SU-DHL-6 (cell line): ENCODE data around the gene KRT25.

Source experiments
- H2AFZ ChIP-seq: fragments of 200-600 bp; sonication (generic); 2 replicates; pipeline ENCODE4 v1.6.1; 2014; ENCODE audit warnings: low read depth, mild to moderate bottlenecking, moderate library complexity, mixed read lengths, antibody characterized with exemption, low read length; ENCODE audit not compliant: severe bottlenecking
- H3F3A ChIP-seq: fragments of 200-600 bp; shearing (Covaris generic); 2 replicates; pipeline ENCODE4 v1.6.0; 2016; ENCODE audit warnings: antibody characterized with exemption, mild to moderate bottlenecking; ENCODE audit not compliant: insufficient read depth
- H3K27ac ChIP-seq: fragments of 200-600 bp; sonication (generic); 2 replicates; pipeline ENCODE4 v1.5.1; 2016; ENCODE audit warnings: low read depth, mild to moderate bottlenecking, low read length, moderate library complexity, mixed read lengths
- H3K27me3 ChIP-seq: fragments of 200-600 bp; sonication (generic), shearing (Covaris generic); 2 replicates; pipeline ENCODE4 v1.6.0; 2014; ENCODE audit warnings: mild to moderate bottlenecking, low read length
- H3K36me3 ChIP-seq: fragments of 200-600 bp; sonication (generic); 2 replicates; pipeline ENCODE4 v1.6.1; 2014; ENCODE audit warnings: mild to moderate bottlenecking, low read length, mixed read lengths
- H3K4me2 ChIP-seq: fragments of 300-600, 200-600 bp; shearing (Covaris generic), sonication (generic); 2 replicates; pipeline ENCODE4 v1.6.0; 2014; ENCODE audit warnings: low read length, low read depth, mild to moderate bottlenecking; ENCODE audit not compliant: poor library complexity, severe bottlenecking
- H3K4me3 ChIP-seq: fragments of 200-600 bp; sonication (generic); 2 replicates; pipeline ENCODE4 v1.5.1; 2014; ENCODE audit warnings: antibody characterized with exemption, low read length, mild to moderate bottlenecking, mixed read lengths; ENCODE audit not compliant: insufficient read depth, poor library complexity, severe bottlenecking
- H3K79me2 ChIP-seq: fragments of 200-600 bp; sonication (generic); 2 replicates; pipeline ENCODE4 v1.6.1; 2014; ENCODE audit warnings: mild to moderate bottlenecking, low read length, moderate library complexity; ENCODE audit not compliant: insufficient read depth
- H3K9ac ChIP-seq: fragments of 200-600 bp; sonication (generic); 2 replicates; pipeline ENCODE4 v1.7.0; 2014; ENCODE audit warnings: mild to moderate bottlenecking, low read length
- H3K9me2 ChIP-seq: fragments of 200-600 bp; sonication (generic); replicated peaks from 2 replicates; pipeline ENCODE4 v1.6.1; 2014; ENCODE audit warnings: low read length; ENCODE audit not compliant: insufficient read depth
- H3K9me3 ChIP-seq: fragments of 200-600 bp; sonication (generic); 2 replicates; pipeline ENCODE4 v1.6.1; 2014; ENCODE audit warnings: low read length, mixed read lengths; ENCODE audit not compliant: insufficient read depth
- H4K20me1 ChIP-seq: fragments of 200-600 bp; sonication (generic); 2 replicates; pipeline ENCODE4 v1.6.1; 2014; ENCODE audit warnings: low read depth, mild to moderate bottlenecking, antibody characterized with exemption, low read length, moderate library complexity, mixed read lengths
- EZH2phosphoT487 ChIP-seq: fragments of 200-600 bp; sonication (generic), shearing (Covaris generic); conservative IDR thresholded peaks from 2 replicates; pipeline ENCODE4 v1.6.1; 2018; ENCODE audit warnings: mild to moderate bottlenecking, antibody characterized with exemption, low read length, moderate library complexity, mixed read lengths
- TF ChIP-seq, protein P1 (sequence below): fragments of 200-600 bp; sonication (generic); IDR thresholded peaks from one replicate; pipeline ENCODE4 v1.5.1; 2017; ENCODE audit warnings: antibody characterized with exemption, mild to moderate bottlenecking, low read length, moderate library complexity; ENCODE audit not compliant: insufficient read depth, poor library complexity, severe bottlenecking

The KRT25 gene

GRCh38 chr17:40699371-40699770 lies 55.8 kb downstream of the KRT25 start:
- Histone ChIP-seq H3K4me3 (no peak overlapping the region), H2AFZ (no peak overlapping the region), H3K27me3 (no peaks in the 10 kb centered on the region), H3K9ac (no peak overlapping the region), H4K20me1 (no peaks in the 10 kb centered on the region), H3K27ac (no peak overlapping the region), H3F3A (no peaks in the 10 kb centered on the region), H3K4me2 (no peak overlapping the region), H3K36me3 (no peaks in the 10 kb centered on the region), H3K9me3 (no peaks in the 10 kb centered on the region), H3K79me2 (no peaks in the 10 kb centered on the region), H3K9me2 (no peaks in the 10 kb centered on the region)
- no peak for TF ChIP-seq EZH2phosphoT487
- TF ChIP-seq, protein P1, sequence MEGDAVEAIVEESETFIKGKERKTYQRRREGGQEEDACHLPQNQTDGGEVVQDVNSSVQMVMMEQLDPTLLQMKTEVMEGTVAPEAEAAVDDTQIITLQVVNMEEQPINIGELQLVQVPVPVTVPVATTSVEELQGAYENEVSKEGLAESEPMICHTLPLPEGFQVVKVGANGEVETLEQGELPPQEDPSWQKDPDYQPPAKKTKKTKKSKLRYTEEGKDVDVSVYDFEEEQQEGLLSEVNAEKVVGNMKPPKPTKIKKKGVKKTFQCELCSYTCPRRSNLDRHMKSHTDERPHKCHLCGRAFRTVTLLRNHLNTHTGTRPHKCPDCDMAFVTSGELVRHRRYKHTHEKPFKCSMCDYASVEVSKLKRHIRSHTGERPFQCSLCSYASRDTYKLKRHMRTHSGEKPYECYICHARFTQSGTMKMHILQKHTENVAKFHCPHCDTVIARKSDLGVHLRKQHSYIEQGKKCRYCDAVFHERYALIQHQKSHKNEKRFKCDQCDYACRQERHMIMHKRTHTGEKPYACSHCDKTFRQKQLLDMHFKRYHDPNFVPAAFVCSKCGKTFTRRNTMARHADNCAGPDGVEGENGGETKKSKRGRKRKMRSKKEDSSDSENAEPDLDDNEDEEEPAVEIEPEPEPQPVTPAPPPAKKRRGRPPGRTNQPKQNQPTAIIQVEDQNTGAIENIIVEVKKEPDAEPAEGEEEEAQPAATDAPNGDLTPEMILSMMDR, result no peak
